Measurements from ENCODE around the gene DAAM2.

The DAAM2 gene

GRCh38 chr6:39787322-39787721 lies 4.9 kb upstream of the DAAM2 start:
- no peak for DNase-seq (ENCODE audit: low spot score)

GRCh38 chr6:39790772-39791171 lies 1.4 kb upstream of the DAAM2 start:
- DNase-seq (ENCODE audit: low spot score): no peak

GRCh38 chr6:39791311-39791710 lies 865 bp upstream of the DAAM2 start:
- DNase-seq (ENCODE audit: low spot score): no peak

- DNase-seq (ENCODE audit: low spot score): no peak
Observed at GRCh38 chr6:39792540-39793450, 619 bp downstream of the DAAM2 start.

GRCh38 chr6:39793516-39793915 lies 1.3 kb downstream of the DAAM2 start:
- no peak for DNase-seq (ENCODE audit: low spot score)

GRCh38 chr6:39794231-39794630 lies 2.1 kb downstream of the DAAM2 start:
- DNase-seq (ENCODE audit: low spot score): no peak

- no peak for DNase-seq (ENCODE audit: low spot score)
Observed at GRCh38 chr6:39797751-39798150, 5.6 kb downstream of the DAAM2 start.

GRCh38 chr6:39800034-39801032 lies 8.2 kb downstream of the DAAM2 start:
- no peak for DNase-seq (ENCODE audit: low spot score)

GRCh38 chr6:39801456-39802251 lies 9.5 kb downstream of the DAAM2 start:
- DNase-seq (ENCODE audit: low spot score): no peak

- no peak for DNase-seq (ENCODE audit: low spot score)
Observed at GRCh38 chr6:39803872-39804271, 11.7 kb downstream of the DAAM2 start.

GRCh38 chr6:39804466-39805065 lies 12.4 kb downstream of the DAAM2 start:
- DNase-seq (ENCODE audit: low spot score): no peak

- no peak for DNase-seq (ENCODE audit: low spot score)
Observed at GRCh38 chr6:39806278-39806677, 14.1 kb downstream of the DAAM2 start.

- no peak for DNase-seq (ENCODE audit: low spot score)
Observed at GRCh38 chr6:39808346-39808745, 16.2 kb downstream of the DAAM2 start.

GRCh38 chr6:39808964-39809363 lies 16.8 kb downstream of the DAAM2 start:
- no peak for DNase-seq (ENCODE audit: low spot score)

GRCh38 chr6:39811835-39812345 lies 19.7 kb downstream of the DAAM2 start:
- DNase-seq (ENCODE audit: low spot score): no peak

- no peak for DNase-seq (ENCODE audit: low spot score)
Observed at GRCh38 chr6:39812496-39812852, 20.3 kb downstream of the DAAM2 start.

- no peak for DNase-seq (ENCODE audit: low spot score)
Observed at GRCh38 chr6:39812853-39813533, 20.8 kb downstream of the DAAM2 start.

- no peak for DNase-seq (ENCODE audit: low spot score)
Observed at GRCh38 chr6:39814236-39814635, 22.1 kb downstream of the DAAM2 start.

GRCh38 chr6:39815356-39815755 lies 23.2 kb downstream of the DAAM2 start:
- DNase-seq (ENCODE audit: low spot score): no peak

GRCh38 chr6:39816747-39817146 lies 24.6 kb downstream of the DAAM2 start:
- no peak for DNase-seq (ENCODE audit: low spot score)

GRCh38 chr6:39818695-39819094 lies 26.5 kb downstream of the DAAM2 start:
- no peak for DNase-seq (ENCODE audit: low spot score)

All from CD4-positive, alpha-beta T cell treated with Interleukin-6 at 100 ng/mL for 8 hours (primary cell).